Measurements from ENCODE around the gene FRK. TPM values are rescaled to one million over a fixed set of nuclear protein-coding genes. Genes with fewer than 3 reads are reported as not detected.
"Not testable (repeated sequence)": the region's sequence is repeated elsewhere in the genome, so short reads cannot be mapped to it uniquely, and the experiment has no call there.

FRK gene
- total RNA-seq, 1 experiment from 2014 or later, result not detected

GRCh38 chr6:115891111-115891669, 169.5 kb downstream of the FRK start:
- H3K4me2 ChIP-seq (ENCODE audit: low read depth, low read length, poor library complexity, severe bottlenecking), result no peak overlapping the region
- no peak overlapping the region for H3K27ac ChIP-seq (ENCODE audit: low read length)
- no peak overlapping the region for H2AFZ ChIP-seq (ENCODE audit: low read length)
- H3K27me3 ChIP-seq (ENCODE audit: low read length), result no peaks in the 10 kb centered on the region
- H3K9me3 ChIP-seq (ENCODE audit: low read length), result no peaks in the 10 kb centered on the region
- DNase-seq, result no peak
- H3K36me3 ChIP-seq (ENCODE audit: insufficient read depth, low read length), result no peaks in the 10 kb centered on the region
- no peaks in the 10 kb centered on the region for H3K4me1 ChIP-seq (ENCODE audit: low read length)
- no peak overlapping the region for H3K4me3 ChIP-seq (ENCODE audit: low read length)
- H3K79me2 ChIP-seq (ENCODE audit: low read length), result no peaks in the 10 kb centered on the region
- H3K9ac ChIP-seq (ENCODE audit: low read length), result no peak overlapping the region
- H4K20me1 ChIP-seq (ENCODE audit: insufficient read depth, low read depth, low read length), result no peaks in the 10 kb centered on the region
- H3K9me2 ChIP-seq (replicated peaks; ENCODE audit: insufficient read depth, low read length), result no peaks in the 10 kb centered on the region

DNA sequence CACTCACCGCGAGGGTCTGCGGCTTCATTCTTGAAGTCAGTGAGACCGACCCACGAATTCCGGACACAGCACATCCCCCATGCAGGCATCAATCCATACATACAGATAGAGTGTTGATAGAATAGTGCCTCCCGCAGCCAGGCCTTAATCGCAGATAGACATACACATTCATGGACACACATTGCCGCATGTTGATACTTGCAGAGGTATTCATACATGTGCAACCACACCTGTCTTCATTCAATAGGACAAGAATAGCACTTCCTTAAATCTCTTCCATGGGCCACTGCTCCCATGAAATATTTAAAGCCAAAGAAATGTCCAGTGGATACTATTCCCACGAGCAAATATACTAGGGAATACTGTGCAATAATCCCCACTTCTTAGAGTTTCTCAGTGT, 170.5 kb downstream of the FRK start:
- no peaks in the 10 kb centered on the region for H3K36me3 ChIP-seq (ENCODE audit: insufficient read depth, low read length)
- no peak for DNase-seq
- H3K27ac ChIP-seq (ENCODE audit: low read length), result no peak overlapping the region
- no peaks in the 10 kb centered on the region for H4K20me1 ChIP-seq (ENCODE audit: insufficient read depth, low read depth, low read length)
- no peak overlapping the region for H3K9ac ChIP-seq (ENCODE audit: low read length)
- H3K27me3 ChIP-seq (ENCODE audit: low read length), result no peaks in the 10 kb centered on the region
- H3K9me3 ChIP-seq (ENCODE audit: low read length), result no peaks in the 10 kb centered on the region
- H3K4me1 ChIP-seq (ENCODE audit: low read length), result no peaks in the 10 kb centered on the region
- H3K9me2 ChIP-seq (replicated peaks; ENCODE audit: insufficient read depth, low read length), result no peaks in the 10 kb centered on the region
- H3K79me2 ChIP-seq (ENCODE audit: low read length), result no peaks in the 10 kb centered on the region
- H2AFZ ChIP-seq (ENCODE audit: low read length), result no peak overlapping the region
- H3K4me2 ChIP-seq (ENCODE audit: low read depth, low read length, poor library complexity, severe bottlenecking), result no peak overlapping the region
- no peak overlapping the region for H3K4me3 ChIP-seq (ENCODE audit: low read length)

DNA sequence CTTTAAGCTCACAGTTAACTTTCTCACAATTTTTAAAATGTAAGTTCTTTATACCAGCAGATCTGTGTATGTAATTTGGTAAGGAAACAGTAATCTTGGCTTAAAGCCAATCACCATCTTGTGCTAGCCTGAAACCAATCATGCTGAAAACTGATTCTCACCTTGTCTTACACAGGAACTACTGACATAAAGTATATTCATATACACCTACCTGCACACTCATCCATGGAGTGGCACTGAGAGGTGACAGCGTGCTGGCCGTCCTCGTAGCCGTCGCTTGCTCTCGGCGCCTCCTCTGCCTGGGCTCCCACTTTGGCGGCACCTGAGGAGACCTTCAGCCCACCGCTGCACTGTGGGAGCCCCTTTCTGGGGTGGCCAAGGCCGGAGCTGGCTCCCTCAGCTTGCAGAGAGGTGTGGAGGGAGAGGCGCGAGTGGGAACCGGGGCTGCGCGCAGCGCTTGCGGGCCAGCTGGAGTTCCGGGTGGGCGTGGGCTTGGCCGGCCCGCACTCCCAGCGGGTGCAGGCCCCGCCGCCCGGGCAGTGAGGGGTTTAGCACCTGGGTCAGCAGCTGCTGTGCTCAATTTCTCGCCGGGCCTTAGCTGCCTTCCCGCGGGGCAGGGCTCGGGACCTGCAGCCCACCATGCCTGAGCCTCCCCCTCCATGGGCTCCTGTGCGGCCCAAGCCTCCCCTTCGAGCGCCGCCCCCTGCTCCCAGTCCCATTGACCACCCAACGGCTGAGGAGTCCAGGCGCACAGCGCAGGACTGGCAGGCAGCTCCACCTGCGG, 171.8 kb downstream of the FRK start:
- not testable (repeated sequence) for H3K79me2 ChIP-seq (ENCODE audit: low read length); H3K4me3 ChIP-seq (ENCODE audit: low read length); DNase-seq; H3K9ac ChIP-seq (ENCODE audit: low read length); H3K27ac ChIP-seq (ENCODE audit: low read length); H3K9me3 ChIP-seq (ENCODE audit: low read length); H3K27me3 ChIP-seq (ENCODE audit: low read length); H3K9me2 ChIP-seq (replicated peaks; ENCODE audit: insufficient read depth, low read length); H3K36me3 ChIP-seq (ENCODE audit: insufficient read depth, low read length); H3K4me1 ChIP-seq (ENCODE audit: low read length); H2AFZ ChIP-seq (ENCODE audit: low read length); H4K20me1 ChIP-seq (ENCODE audit: insufficient read depth, low read depth, low read length); H3K4me2 ChIP-seq (ENCODE audit: low read depth, low read length, poor library complexity, severe bottlenecking)

DNA sequence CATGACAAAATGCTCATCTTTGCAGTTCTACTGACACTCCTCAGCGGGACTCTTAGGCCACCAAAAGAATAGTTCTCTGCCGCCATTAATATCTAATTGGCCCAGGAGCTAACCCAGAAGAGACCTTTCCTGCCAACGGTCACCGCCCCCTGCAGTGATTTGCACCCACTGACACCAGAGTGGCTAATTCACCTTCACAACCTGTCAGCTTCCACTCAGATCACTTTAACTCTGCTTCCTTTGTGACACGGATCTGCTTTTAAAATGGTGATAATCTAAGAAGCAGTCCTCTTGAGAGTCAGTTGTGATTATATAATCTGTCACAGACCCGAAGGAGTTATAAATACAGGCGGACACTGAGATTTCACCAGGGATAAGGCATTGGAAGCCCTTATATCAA, 172.8 kb downstream of the FRK start:
- no peak overlapping the region for H3K27ac ChIP-seq (ENCODE audit: low read length)
- no peaks in the 10 kb centered on the region for H3K27me3 ChIP-seq (ENCODE audit: low read length)
- H3K9me2 ChIP-seq (replicated peaks; ENCODE audit: insufficient read depth, low read length), result no peaks in the 10 kb centered on the region
- no peaks in the 10 kb centered on the region for H4K20me1 ChIP-seq (ENCODE audit: insufficient read depth, low read depth, low read length)
- H2AFZ ChIP-seq (ENCODE audit: low read length), result no peak overlapping the region
- no peak overlapping the region for H3K9ac ChIP-seq (ENCODE audit: low read length)
- no peaks in the 10 kb centered on the region for H3K4me1 ChIP-seq (ENCODE audit: low read length)
- H3K36me3 ChIP-seq (ENCODE audit: insufficient read depth, low read length), result no peaks in the 10 kb centered on the region
- H3K4me3 ChIP-seq (ENCODE audit: low read length), result no peak overlapping the region
- DNase-seq, result no peak
- no peaks in the 10 kb centered on the region for H3K9me3 ChIP-seq (ENCODE audit: low read length)
- H3K79me2 ChIP-seq (ENCODE audit: low read length), result no peaks in the 10 kb centered on the region
- no peak overlapping the region for H3K4me2 ChIP-seq (ENCODE audit: low read depth, low read length, poor library complexity, severe bottlenecking)

DNA sequence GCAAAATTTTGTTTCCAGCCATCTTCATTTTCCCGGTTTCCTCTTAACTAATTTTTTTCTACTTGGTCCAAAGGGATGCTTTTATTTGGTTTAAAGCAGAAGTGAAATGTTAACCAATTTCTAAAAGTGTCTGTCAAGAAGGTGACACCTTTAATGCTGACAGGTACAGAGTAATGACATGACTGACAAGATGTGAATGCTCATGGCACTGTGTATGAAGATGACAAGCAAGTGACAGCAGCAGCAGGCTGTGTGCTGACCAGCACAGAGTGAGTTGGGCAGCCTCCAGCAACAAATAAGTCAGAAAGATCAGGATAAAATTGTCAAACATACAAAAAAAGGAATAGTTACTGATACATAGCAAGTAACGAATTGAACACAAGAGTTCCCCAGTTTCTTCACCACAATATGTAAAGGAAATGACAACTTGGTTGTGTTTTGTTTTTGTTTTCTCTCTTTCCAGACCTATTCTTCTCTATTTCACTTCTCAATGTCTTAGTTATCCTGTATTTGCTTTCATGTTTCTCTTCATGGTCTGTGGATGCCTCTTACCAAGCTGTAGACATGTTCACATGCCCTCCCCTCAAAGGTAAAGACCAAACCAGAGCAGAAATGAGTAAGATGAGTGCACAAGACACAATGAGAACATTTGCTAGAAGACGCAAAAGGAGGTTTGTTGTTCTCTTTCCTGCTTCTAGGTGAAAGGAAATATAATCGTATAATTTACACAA, 174.9 kb downstream of the FRK start:
- H3K36me3 ChIP-seq (ENCODE audit: insufficient read depth, low read length), result no peaks in the 10 kb centered on the region
- H3K4me3 ChIP-seq (ENCODE audit: low read length), result no peak overlapping the region
- H3K27ac ChIP-seq (ENCODE audit: low read length), result no peak overlapping the region
- H3K79me2 ChIP-seq (ENCODE audit: low read length), result no peaks in the 10 kb centered on the region
- DNase-seq, result no peak
- no peak overlapping the region for H2AFZ ChIP-seq (ENCODE audit: low read length)
- H4K20me1 ChIP-seq (ENCODE audit: insufficient read depth, low read depth, low read length), result no peaks in the 10 kb centered on the region
- H3K9me3 ChIP-seq (ENCODE audit: low read length), result no peaks in the 10 kb centered on the region
- H3K4me1 ChIP-seq (ENCODE audit: low read length), result no peaks in the 10 kb centered on the region
- no peak overlapping the region for H3K9ac ChIP-seq (ENCODE audit: low read length)
- no peaks in the 10 kb centered on the region for H3K27me3 ChIP-seq (ENCODE audit: low read length)
- H3K4me2 ChIP-seq (ENCODE audit: low read depth, low read length, poor library complexity, severe bottlenecking), result no peak overlapping the region
- no peaks in the 10 kb centered on the region for H3K9me2 ChIP-seq (replicated peaks; ENCODE audit: insufficient read depth, low read length)

- Histone ChIP-seq H3K36me3 (ENCODE audit: insufficient read depth, low read length) (no peaks in the 10 kb centered on the region), H3K4me2 (ENCODE audit: low read depth, low read length, poor library complexity, severe bottlenecking) (no peak overlapping the region), H3K9ac (ENCODE audit: low read length) (no peak overlapping the region), H3K27me3 (ENCODE audit: low read length) (no peaks in the 10 kb centered on the region), H3K27ac (ENCODE audit: low read length) (no peak overlapping the region), H3K4me1 (ENCODE audit: low read length) (no peaks in the 10 kb centered on the region), H2AFZ (ENCODE audit: low read length) (no peak overlapping the region), H4K20me1 (ENCODE audit: insufficient read depth, low read depth, low read length) (no peaks in the 10 kb centered on the region), H3K4me3 (ENCODE audit: low read length) (no peak overlapping the region), H3K79me2 (ENCODE audit: low read length) (no peaks in the 10 kb centered on the region), H3K9me2 (replicated peaks; ENCODE audit: insufficient read depth, low read length) (no peaks in the 10 kb centered on the region), H3K9me3 (ENCODE audit: low read length) (no peaks in the 10 kb centered on the region)
- no peak for DNase-seq
These were observed 177.9 kb downstream of the FRK start for GRCh38 chr6:115882771-115883170.

- Histone ChIP-seq H4K20me1 (ENCODE audit: insufficient read depth, low read depth, low read length) (no peaks in the 10 kb centered on the region), H3K4me3 (ENCODE audit: low read length) (no peak overlapping the region), H3K9me3 (ENCODE audit: low read length) (no peaks in the 10 kb centered on the region), H3K79me2 (ENCODE audit: low read length) (no peaks in the 10 kb centered on the region), H3K4me1 (ENCODE audit: low read length) (no peaks in the 10 kb centered on the region), H3K4me2 (ENCODE audit: low read depth, low read length, poor library complexity, severe bottlenecking) (no peak overlapping the region), H3K27ac (ENCODE audit: low read length) (no peak overlapping the region), H3K9me2 (replicated peaks; ENCODE audit: insufficient read depth, low read length) (no peaks in the 10 kb centered on the region), H2AFZ (ENCODE audit: low read length) (no peak overlapping the region), H3K27me3 (ENCODE audit: low read length) (no peaks in the 10 kb centered on the region), H3K9ac (ENCODE audit: low read length) (no peak overlapping the region), H3K36me3 (ENCODE audit: insufficient read depth, low read length) (no peaks in the 10 kb centered on the region)
- DNase-seq, result no peak
These were observed 178.5 kb downstream of the FRK start for GRCh38 chr6:115882174-115882573.
